ENCODE data around the gene GPSM3.
"Not testable (repeated sequence)": the region's sequence is repeated elsewhere in the genome, so short reads cannot be mapped to it uniquely, and the experiment has no call there.

DNA sequence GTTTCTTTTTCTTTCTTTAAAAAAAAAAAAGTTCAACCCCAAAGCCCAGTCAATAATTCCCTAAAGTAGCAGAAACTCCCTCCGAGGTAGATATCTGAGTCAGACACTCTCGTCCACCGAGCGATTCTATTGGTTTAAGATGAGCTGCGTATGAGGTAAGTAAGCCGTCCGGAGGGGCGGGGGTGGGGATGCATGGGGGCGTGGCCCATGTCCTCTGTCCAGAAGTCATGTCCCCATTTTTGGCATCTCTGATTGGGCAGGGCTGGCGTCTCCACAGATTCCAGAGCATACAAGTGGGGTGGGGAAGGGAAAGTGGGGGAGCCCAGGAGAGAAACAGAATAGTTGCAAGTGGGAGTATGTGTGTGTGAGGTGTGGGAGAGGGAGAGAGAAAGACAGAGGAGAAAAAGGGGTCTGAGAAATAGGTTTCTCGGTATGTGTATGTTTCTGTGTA lies 6.7 kb downstream of the GPSM3 start:
- TF ChIP-seq, protein P1, sequence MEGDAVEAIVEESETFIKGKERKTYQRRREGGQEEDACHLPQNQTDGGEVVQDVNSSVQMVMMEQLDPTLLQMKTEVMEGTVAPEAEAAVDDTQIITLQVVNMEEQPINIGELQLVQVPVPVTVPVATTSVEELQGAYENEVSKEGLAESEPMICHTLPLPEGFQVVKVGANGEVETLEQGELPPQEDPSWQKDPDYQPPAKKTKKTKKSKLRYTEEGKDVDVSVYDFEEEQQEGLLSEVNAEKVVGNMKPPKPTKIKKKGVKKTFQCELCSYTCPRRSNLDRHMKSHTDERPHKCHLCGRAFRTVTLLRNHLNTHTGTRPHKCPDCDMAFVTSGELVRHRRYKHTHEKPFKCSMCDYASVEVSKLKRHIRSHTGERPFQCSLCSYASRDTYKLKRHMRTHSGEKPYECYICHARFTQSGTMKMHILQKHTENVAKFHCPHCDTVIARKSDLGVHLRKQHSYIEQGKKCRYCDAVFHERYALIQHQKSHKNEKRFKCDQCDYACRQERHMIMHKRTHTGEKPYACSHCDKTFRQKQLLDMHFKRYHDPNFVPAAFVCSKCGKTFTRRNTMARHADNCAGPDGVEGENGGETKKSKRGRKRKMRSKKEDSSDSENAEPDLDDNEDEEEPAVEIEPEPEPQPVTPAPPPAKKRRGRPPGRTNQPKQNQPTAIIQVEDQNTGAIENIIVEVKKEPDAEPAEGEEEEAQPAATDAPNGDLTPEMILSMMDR (IDR thresholded peaks at IDR 0.05): not testable (repeated sequence)
- not testable (repeated sequence) for TF ChIP-seq POLR2A (IDR thresholded peaks at IDR 0.05); POLR2AphosphoS5 (IDR thresholded peaks at IDR 0.05; ENCODE audit: insufficient read depth in 1 of 2, low read depth in 1 of 2)

Measured in vagina (tissue), 2 donors.